HepG2 (cell line): Measurements from ENCODE around the gene TMEM143. TPM values are rescaled to one million over a fixed set of nuclear protein-coding genes. Genes with fewer than 3 reads are reported as not detected.
A peak's percentile ranks its signal among the peaks of the same experiment; 100 is the strongest.

Experiments used
- ATAC-seq: fragments of 200-7000 bp; cut with Tn5 transposase; 3 replicates; pipeline ENCODE4 v1.9.1; 2020; ENCODE audit warnings: mild to moderate bottlenecking, moderate library complexity
- BruUV-seq: library from RNA; stranded (reverse); fragments of 400-500 nt; replicated peaks from 2 replicates; lab custom pipeline; 2021; lab: Mats Ljungman, UMichigan
- CTCF ChIA-PET: fragments of 300-600 bp; formaldehyde crosslinking; extraction: SDS; loops from one replicate; lab custom pipeline; 2021; ENCODE audit warnings: low total read pairs, inconsistent platforms, low intra/inter-chr PET ratio; lab: Yijun Ruan, JAX
- POLR2A ChIA-PET: fragments of 350-600 bp; sonication (Branson Sonifier 250); formaldehyde crosslinking; loops from one replicate; lab custom pipeline; 2020; ENCODE audit warnings: antibody characterized with exemption, inconsistent platforms; lab: Yijun Ruan, JAX
- DNase-seq: peaks from one replicate; pipeline ENCODE4 v3.0.0-alpha.2; 2015; ENCODE audit warnings: low spot score
- FAIRE-seq: peaks from 3 replicates; lab custom pipeline; 2011; peaks lifted over from hg19 to GRCh38; lab: Jason Lieb, UNC
- H2AFZ ChIP-seq: one replicate; pipeline ENCODE4 v1.6.1; 2011; ENCODE audit warnings: low read length, inconsistent platforms
- H3K27ac ChIP-seq: fragments of 300-600 bp; 3 replicates; pipeline ENCODE4 v1.8.0; 2011; ENCODE audit warnings: mixed run types, mild to moderate bottlenecking, mixed read lengths, low read length, inconsistent platforms; ENCODE audit not compliant: insufficient read depth; ENCODE audit errors: extremely low read length
- H3K27me3 ChIP-seq, 2 experiments: fragments of 200-600 bp in 1 of 2; 2 replicates in 1 of 2; 3 replicates in 1 of 2; pipeline versions ENCODE4 v1.6.0 to v1.8.0; 2011; ENCODE audit warnings: low read length in 2 of 2, mild to moderate bottlenecking in 2 of 2, moderate library complexity in 2 of 2, inconsistent platforms in 1 of 2; ENCODE audit not compliant: insufficient read depth in 2 of 2, control insufficient read depth in 1 of 2
- H3K36me3 ChIP-seq, 2 experiments: fragments of 200-600 bp in 1 of 2; replicated peaks in 1 of 2; 2 replicates in 1 of 2; 3 replicates in 1 of 2; pipeline versions ENCODE4 v1.5.1 to v1.8.0; 2011; ENCODE audit warnings: low read length in 2 of 2, inconsistent platforms in 1 of 2; ENCODE audit not compliant: insufficient read depth in 2 of 2, control insufficient read depth in 1 of 2
- H3K4me1 ChIP-seq: 2 replicates; pipeline ENCODE4 v1.5.1; 2012; ENCODE audit warnings: low read length, inconsistent platforms; ENCODE audit not compliant: insufficient read depth
- H3K4me2 ChIP-seq: 2 replicates; pipeline ENCODE4 v1.6.0; 2011; ENCODE audit warnings: low read depth, low read length, inconsistent platforms
- H3K4me3 ChIP-seq, 3 experiments: fragments of 200-600 bp in 1 of 3; sonication (generic), shearing (Covaris generic) in 1 of 3; replicated peaks in 1 of 3; 2 replicates each; pipeline ENCODE4 v1.5.1; 2011 to 2016; ENCODE audit warnings: low read length in 3 of 3, inconsistent platforms in 2 of 3, low read depth in 2 of 3, mild to moderate bottlenecking in 2 of 3, control low read depth in 1 of 3, mixed read lengths in 1 of 3; ENCODE audit not compliant: insufficient read depth in 1 of 3
- H3K79me2 ChIP-seq: one replicate; pipeline ENCODE4 v1.6.1; 2011; ENCODE audit warnings: low read length, inconsistent platforms; ENCODE audit not compliant: insufficient read depth
- H3K9ac ChIP-seq: 2 replicates; pipeline ENCODE4 v1.6.0; 2011; ENCODE audit warnings: mild to moderate bottlenecking, low read depth, low read length, inconsistent platforms; ENCODE audit not compliant: insufficient read depth
- H3K9me3 ChIP-seq: 2 replicates; pipeline ENCODE4 v1.5.1; 2012; ENCODE audit warnings: mild to moderate bottlenecking, low read length
- H4K20me1 ChIP-seq: 2 replicates; pipeline ENCODE4 v1.6.0; 2011; ENCODE audit warnings: inconsistent platforms, mild to moderate bottlenecking, low read length, moderate library complexity; ENCODE audit not compliant: insufficient read depth
- ARID5B ChIP-seq: IDR thresholded peaks from 2 replicates; pipeline ENCODE4 v1.4.0; 2020; ENCODE audit warnings: mild to moderate bottlenecking, missing genetic modification reagents
- BCL6 ChIP-seq: IDR thresholded peaks from 2 replicates; pipeline ENCODE4 v1.6.1; 2016; ENCODE audit warnings: missing genetic modification reagents, missing compliant biosample characterization
- HMG20A ChIP-seq: IDR thresholded peaks from 2 replicates; pipeline ENCODE4 v1.6.1; 2016; ENCODE audit warnings: borderline replicate concordance
- ISL2 ChIP-seq: sonication (generic); formaldehyde crosslinking; IDR thresholded peaks from 2 replicates; pipeline ENCODE4 v1.5.0; 2020; ENCODE audit warnings: missing genetic modification reagents
- NR2F6 ChIP-seq, 2 experiments: IDR thresholded peaks; 2 replicates each; pipeline ENCODE4 v1.6.1; 2016; ENCODE audit warnings: antibody characterized with exemption in 1 of 2, mild to moderate bottlenecking in 1 of 2
- RARA ChIP-seq: IDR thresholded peaks from 2 replicates; pipeline ENCODE4 v1.6.1; 2016; ENCODE audit warnings: missing genetic modification reagents, missing compliant biosample characterization
- RXRB ChIP-seq: IDR thresholded peaks from 2 replicates; pipeline ENCODE4 v1.6.1; 2016; ENCODE audit warnings: borderline replicate concordance, missing genetic modification reagents, missing compliant biosample characterization
- SKI ChIP-seq: fragments of 450-650 bp; IDR thresholded peaks from one replicate; pipeline ENCODE4 v1.6.1; 2018; ENCODE audit warnings: mild to moderate bottlenecking; ENCODE audit not compliant: partially characterized antibody
- SOX13 ChIP-seq, 3 experiments: fragments of 450-650 bp in 1 of 3; sonication (generic) in 1 of 3; formaldehyde crosslinking in 1 of 3; IDR thresholded peaks in 2 of 3; conservative IDR thresholded peaks in 1 of 3; 2 replicates each; pipeline versions ENCODE4 v1.5.0 to v1.6.1; 2016 to 2020; ENCODE audit warnings: antibody characterized with exemption in 1 of 3, mild to moderate bottlenecking in 1 of 3, missing compliant biosample characterization in 1 of 3, missing genetic modification reagents in 1 of 3, moderate library complexity in 1 of 3
- SOX5 ChIP-seq: IDR thresholded peaks from 2 replicates; pipeline ENCODE4 v1.6.1; 2016; ENCODE audit warnings: borderline replicate concordance
- TBL1XR1 ChIP-seq: fragments of 150-350 bp; IDR thresholded peaks from 2 replicates; pipeline ENCODE4 v1.6.1; 2014; ENCODE audit warnings: borderline replicate concordance, low read length; ENCODE audit not compliant: partially characterized antibody
- TEAD3 ChIP-seq: optimal IDR thresholded peaks from 2 replicates; pipeline ENCODE3; 2016; ENCODE audit warnings: borderline replicate concordance
- ZKSCAN1 ChIP-seq: fragments of 150-350 bp; IDR thresholded peaks from 2 replicates; pipeline ENCODE4 v1.6.1; 2014; ENCODE audit warnings: low read length
- ZMYM4 ChIP-seq: sonication (generic); formaldehyde crosslinking; IDR thresholded peaks from 2 replicates; pipeline ENCODE4 v1.8.1; 2023; ENCODE audit warnings: mild to moderate bottlenecking, missing genetic modification reagents
- ZNF234 ChIP-seq: sonication (generic); formaldehyde crosslinking; conservative IDR thresholded peaks from 2 replicates; pipeline ENCODE4 v1.5.1; 2020; ENCODE audit warnings: mild to moderate bottlenecking, missing genetic modification reagents
- ZNF296 ChIP-seq: sonication (generic); formaldehyde crosslinking; conservative IDR thresholded peaks from 2 replicates; pipeline ENCODE4 v1.5.0; 2020; ENCODE audit warnings: mild to moderate bottlenecking, missing genetic modification reagents
- ZNF766 ChIP-seq: sonication (generic); formaldehyde crosslinking; IDR thresholded peaks from 2 replicates; pipeline ENCODE4 v1.5.0; 2020; ENCODE audit warnings: missing genetic modification reagents, borderline replicate concordance
- WGBS: methylation state at CpG from one replicate; pipeline ENCODE4 v1.1.6; 2017; ENCODE audit warnings: low lambda C conversion rate; 5-methylcytosine and 5-hydroxymethylcytosine counted together
- in situ Hi-C: cut with HindIII; loops from 2 replicates; pipeline ENCODE4 v1.10.0; 2017; ENCODE audit warnings: low pct_unique_long_range_greater_than_20kb; ENCODE audit not compliant: extremely low pct_ligation_motif_present
- intact Hi-C: fragments of 100-400 bp; cut with micrococcal nuclease; formaldehyde crosslinking; loops from one replicate; pipeline ENCODE4 v1.10.0; 2022; ENCODE audit not compliant: unreplicated experiment
- polyA plus RNA-seq, 8 experiments: library from polyadenylated mRNA; depleted of rRNA in 3 of 8; stranded (reverse) in 7 of 8; unstranded in 1 of 8; fragments of >200 nt; fragmentation: Illumina TruSeq in 4 of 8; extraction: Trizol in 4 of 8; gene quantifications; 2 replicates each; pipeline versions ENCODE4 v1.2.1 to v1.2.3, GENCODE V29; 2011 to 2016; ENCODE audit warnings: low read depth in 4 of 8, missing spikeins in 1 of 8, mixed read lengths in 1 of 8; ENCODE audit not compliant: insufficient read depth in 1 of 8
- total RNA-seq, 5 experiments: library from RNA; depleted of rRNA; stranded (reverse); fragments of >200 nt; fragmentation: Illumina TruSeq; extraction: Trizol; gene quantifications; 2 replicates each; pipeline ENCODE4 v1.2.3, GENCODE V29; 2016; ENCODE audit warnings: low read depth in 1 of 5

TMEM143 gene
- total and polyA plus RNA-seq, 2 of the 13 experiments (the other 11 are each of a cell fraction or from before 2014, with no cell fraction given) = 7.7 to 11.3 TPM

DNA sequence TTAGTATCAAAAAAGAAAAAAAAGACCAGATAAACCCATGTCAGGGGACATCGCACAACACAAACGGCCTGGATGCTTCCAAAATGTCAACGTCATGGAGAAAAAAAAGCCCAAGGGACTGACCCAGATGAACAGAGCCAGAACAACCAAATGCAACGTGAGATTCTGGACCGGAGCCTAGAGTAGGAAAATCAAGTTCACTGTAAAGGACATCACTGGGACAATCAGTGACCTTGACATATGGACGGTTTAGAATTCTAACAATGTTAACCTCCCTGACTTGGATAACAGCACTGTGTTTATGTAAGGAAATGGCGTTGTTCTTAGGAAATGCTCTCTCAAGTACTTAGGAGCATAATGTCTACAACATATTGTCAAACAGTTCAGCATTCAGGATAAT, 53.5 kb downstream of the TMEM143 start:
- in situ Hi-C loops = loop anchor here (10.0 kb wide), 1 partner anchor 275 kb away; no protein-coding TSS in a partner anchor

More for the DNA sequence above, 53.5 kb downstream of the TMEM143 start:
- BruUV-seq = no TSS peak
- Histone ChIP-seq H3K4me2 (no peak overlapping the region), H3K9ac (no peak overlapping the region), H3K9me3 (no peaks in the 10 kb centered on the region), H3K27ac (no peak overlapping the region), H3K79me2 (no peaks in the 10 kb centered on the region), H3K4me1 (peaks cover 30% of the 10 kb centered on the region), H3K27me3 (peaks cover 0 to 10% of the 10 kb centered on the region in 2 experiments; a peak in 3 of 5 replicates), H2AFZ (no peak overlapping the region), H4K20me1 (no peaks in the 10 kb centered on the region), H3K4me3 (no peak overlapping the region), H3K36me3 (no peaks in the 10 kb centered on the region)
- FAIRE-seq (peak; percentile 40), DNase-seq (peak; percentile 56), ATAC-seq (no peak)
- intact Hi-C loops = loop anchor here (10.0 kb wide), 1 partner anchor 275 kb away; no protein-coding TSS in a partner anchor
- POLR2A ChIA-PET = no interaction called here
- CTCF ChIA-PET = no interaction called here
- TF ChIP-seq ISL2 (CRISPR knock-in tag) (no peak), ZNF234 (CRISPR knock-in tag) (no peak), TBL1XR1 (peak; percentile 84), ZNF296 (no peak), ZMYM4 (CRISPR knock-in tag) (no peak), NR2F6 (IDR thresholded peaks at IDR 0.05) (no peak), NR2F6 (CRISPR knock-in tag; IDR thresholded peaks at IDR 0.05) (0 out of 2 replicates have a peak, but pooled peaks have one; percentile 16), TEAD3 (CRISPR knock-in tag) (peak; percentile 30), RXRB (CRISPR knock-in tag) (peak; percentile 30; the same call in 1 of the 2 replicates), BCL6 (peak; percentile 85), ZNF766 (CRISPR knock-in tag) (no peak), ARID5B (0 out of 2 replicates have a peak, but pooled peaks have one; percentile 42), RARA (CRISPR knock-in tag) (peak; percentile 83), SOX5 (CRISPR knock-in tag) (peak; percentile 40; the same call in 1 of the 2 replicates), SKI (peak; percentile 85), HMG20A (CRISPR knock-in tag) (peak; percentile 38; the same call in 1 of the 2 replicates), SOX13 (IDR thresholded peaks at IDR 0.05) (no peak), SOX13 (CRISPR knock-in tag; conservative IDR thresholded peaks at IDR 0.05 in 1 of 2, IDR thresholded peaks at IDR 0.05 in 1 of 2) (peak in 1 of 2 experiments; percentile 78; a peak in 2 of 4 replicates), ZKSCAN1 (no peak)
- 13% methylated on average over 7 of the region's 7 CpGs for WGBS
